ENCODE results near the gene SRSF12.

GRCh38 chr6:89084954-89085353, 32.9 kb downstream of the SRSF12 start:
- TF ChIP-seq CTCF (IDR thresholded peaks at IDR 0.05): no peak
- TF ChIP-seq POLR2A (IDR thresholded peaks at IDR 0.05): no peak
